COLO668 (cell line): ENCODE data around the gene TPCN2.
"Not testable (repeated sequence)": the region's sequence is repeated elsewhere in the genome, so short reads cannot be mapped to it uniquely, and the experiment has no call there.

Experiments
- DNase-seq: peaks from one replicate; lab custom pipeline; 2025; ENCODE audit not compliant: unreplicated experiment; lab: John Stamatoyannopoulos, UW

The TPCN2 gene

DNA sequence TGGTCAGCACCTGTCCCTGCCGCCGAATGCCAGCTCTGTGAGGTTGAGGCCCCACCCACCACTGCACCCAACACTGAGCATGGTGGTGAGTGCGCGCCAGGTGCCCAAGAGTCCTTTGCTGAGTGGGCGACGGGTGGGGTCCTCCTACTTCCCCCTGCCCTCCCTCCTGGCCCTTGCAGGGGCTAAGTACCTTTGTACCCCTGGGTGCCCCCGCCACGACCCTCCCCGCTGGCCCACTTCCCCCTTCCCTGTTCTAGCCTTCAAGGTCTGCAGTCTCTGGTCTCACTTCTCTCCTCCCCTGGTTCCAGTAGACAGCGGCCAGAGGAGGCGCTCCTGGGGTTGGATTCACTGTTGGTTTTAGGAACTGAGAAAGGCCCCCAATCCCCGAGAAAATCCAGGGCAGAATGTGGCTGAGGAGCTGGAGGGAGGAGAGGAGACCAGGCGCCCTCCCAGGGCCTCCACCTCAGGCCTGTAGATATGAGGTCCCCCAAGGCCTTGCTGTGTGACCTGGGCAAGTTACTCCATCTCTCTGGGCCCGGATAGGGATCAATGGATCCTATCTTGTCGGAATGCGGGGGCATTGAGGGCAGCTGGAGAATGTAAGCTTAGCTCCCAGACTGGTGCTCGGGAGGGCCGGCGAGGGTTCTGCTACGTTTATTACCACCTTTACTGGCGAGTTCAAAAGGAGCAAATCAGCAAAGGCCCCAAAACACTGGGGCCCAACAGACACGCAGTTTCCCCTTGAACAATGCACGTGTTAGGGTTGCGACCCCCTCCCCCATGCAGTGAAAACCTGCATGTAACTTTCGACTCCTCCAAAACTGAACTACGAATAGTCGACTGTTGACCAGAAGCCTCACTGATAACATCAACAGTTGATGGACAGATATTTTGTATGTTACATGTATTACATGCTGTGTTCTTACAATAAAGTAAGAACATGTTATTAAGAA is 75.1 kb downstream of the TPCN2 start:
- no peak for DNase-seq

DNA sequence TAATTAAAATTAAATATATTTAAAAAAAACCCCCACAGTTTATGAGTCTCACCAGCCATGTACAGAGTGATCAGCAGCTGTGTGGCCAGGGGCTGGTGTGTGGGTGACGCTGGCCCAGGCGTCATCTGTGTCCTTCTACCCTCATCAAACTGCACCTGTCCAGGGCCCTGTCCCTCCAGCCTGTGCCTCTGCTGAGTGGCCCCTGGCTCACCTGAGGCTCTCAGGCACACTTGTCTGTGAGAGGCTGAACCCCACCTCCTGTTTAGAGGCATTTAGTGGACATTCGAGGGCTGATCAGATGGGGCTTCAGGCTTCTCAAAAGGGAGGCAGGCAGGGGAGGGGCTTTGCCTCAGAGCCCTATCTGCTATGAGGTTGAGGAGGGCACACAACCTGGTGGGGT is 77.1 kb downstream of the TPCN2 start:
- DNase-seq = no peak

DNA sequence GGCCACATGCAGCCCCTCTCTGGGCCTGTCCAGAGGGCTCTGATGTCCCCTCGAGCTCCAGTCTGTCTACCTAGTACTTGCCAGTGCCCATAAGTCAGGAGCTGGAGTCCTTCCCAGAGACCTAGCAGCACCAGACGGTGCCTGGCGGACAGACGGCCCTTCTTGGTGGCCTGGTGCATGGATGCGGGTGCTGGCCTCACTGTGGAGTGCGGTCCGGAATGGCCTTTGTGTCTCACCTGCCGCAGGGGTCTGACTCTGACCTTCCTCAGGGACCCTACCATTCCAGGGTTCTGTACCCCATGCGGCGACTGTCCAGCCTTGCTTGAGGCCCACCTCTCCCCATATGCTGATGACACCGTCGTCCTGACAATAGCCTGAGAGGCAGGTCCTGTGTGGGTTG is 77.6 kb downstream of the TPCN2 start:
- DNase-seq = no peak

DNA sequence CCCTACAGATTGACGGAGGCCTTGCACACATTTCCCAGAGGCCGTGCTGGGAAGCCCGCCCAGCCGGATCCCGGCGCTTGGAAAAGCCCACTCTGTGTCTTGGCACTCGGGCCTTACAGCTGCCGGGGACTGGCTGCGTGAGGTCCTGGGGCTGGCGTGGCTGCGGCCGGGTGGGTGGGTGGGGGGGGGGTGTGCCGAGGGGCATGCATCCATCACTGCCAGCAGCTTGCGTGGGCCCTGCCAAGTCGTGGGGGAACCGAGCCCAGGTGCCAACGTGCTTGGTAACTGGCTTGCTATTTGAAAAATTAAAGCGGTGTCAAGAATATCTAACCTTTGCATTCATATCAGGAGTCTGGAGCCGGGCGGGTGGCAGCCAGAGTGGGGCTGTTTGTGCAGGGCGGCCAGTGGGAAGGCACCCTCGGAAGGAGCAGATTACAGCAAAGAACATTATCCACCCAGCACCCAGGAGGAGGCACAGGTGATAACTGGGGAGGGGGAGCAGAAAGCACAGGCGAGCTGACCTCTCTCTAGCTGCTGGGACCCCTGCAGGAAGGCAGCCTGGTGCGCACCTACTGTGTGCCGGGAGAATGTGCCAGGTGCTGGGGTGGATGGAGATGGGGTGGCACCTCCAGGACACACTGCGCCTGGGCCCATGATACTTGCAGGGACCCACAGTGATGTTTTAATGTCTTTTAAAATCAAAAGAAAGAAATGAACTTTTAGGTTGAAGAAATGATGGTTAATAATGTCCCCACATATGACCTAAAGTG is 78.5 kb downstream of the TPCN2 start:
- no peak for DNase-seq

DNA sequence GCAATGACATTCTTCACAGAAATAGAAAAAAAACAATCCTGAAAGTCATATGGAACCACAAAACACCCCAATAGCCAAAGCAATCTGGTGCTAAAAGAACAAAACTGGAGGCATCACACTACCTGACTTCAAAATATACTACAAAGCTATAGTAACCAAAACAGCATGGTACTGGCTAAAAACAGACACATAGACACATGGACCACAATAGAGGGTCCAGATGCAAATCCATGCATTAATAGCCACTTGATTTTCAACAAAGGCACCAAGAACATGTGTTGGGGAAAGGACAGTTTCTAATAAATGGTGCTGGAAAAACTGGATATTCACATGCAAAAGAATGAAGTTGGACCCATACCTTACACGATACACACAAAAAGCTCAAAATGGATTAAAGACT is 79.2 kb downstream of the TPCN2 start:
- no peak for DNase-seq

DNA sequence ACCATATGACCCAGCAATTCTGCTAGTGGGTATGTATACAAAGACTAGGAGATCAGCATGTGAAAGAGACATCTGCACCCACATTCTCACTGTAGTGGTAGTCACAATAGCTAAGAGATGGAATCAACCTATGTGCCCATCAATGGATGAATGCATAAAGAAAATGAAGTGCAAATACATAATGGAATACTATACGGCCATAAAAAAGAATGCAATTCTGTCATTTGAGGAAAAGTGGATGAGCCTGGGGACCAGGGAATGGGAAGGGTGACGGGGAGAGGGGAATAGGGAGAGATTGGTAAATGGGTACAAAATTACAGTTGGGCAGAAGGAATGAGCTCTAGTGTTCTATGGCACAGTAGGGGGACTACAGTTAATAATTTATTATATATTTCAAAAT is 80.3 kb downstream of the TPCN2 start:
- DNase-seq = no peak

DNA sequence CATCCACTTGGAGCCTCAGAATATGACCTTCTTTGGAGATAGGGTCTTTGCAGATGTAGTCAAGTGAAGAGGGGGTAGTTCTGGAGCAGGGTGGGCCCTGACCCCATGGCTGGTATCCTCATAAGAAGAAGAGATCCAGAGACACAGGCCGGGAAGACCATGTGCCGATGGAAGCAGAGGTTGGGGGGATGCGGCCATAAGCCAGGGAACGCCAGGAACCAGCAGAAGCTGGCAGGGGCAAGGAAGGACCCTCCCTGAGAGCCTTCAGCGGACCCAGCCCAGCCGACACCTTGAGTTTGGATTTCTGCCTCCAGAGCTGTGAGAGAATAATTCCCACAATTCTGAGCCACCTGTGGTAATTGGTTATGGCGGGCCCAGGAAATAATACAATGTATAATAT is 80.9 kb downstream of the TPCN2 start:
- no peak for DNase-seq

DNA sequence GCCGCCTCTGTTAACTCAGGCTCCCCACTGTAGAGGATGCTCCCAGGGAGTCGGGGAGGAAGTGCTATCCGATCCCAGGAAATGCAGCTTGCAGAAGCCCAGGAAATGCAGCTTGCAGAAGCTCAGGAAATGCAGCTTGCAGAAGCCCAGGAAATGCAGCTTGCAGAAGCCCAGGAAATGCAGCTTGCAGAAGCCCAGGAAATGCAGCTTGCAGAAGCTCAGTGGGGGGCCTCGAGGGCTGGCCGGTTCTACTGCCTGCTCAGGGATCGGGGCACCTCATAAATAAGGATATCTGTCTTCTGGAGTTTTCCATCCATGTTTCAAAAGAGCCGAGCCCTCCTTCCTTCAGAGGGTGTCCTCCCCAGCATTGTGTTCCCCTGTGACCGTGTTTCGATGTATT is 81.9 kb downstream of the TPCN2 start:
- no peak for DNase-seq

DNA sequence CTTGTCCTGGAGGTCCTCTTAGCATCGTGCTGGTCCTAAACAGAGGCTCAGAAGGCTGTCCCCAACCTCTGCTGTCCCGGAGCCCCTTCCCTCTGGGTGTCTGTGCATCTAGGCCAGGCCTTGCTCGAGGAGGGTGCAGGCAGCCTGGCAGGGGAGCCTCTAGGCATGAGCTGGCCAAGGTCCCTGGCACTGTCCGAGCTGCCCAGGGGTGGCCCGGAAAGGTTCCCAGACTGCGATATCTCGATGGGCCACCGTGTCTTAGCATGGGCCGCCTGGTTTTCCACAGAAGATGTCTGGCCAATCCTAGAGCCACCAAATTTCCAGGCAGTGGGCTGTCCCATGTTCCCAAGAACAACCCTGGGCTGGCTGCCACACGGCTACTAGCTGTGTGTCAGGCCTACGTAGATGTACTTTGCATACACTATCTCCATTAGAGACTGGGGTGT is 82.4 kb downstream of the TPCN2 start:
- no peak for DNase-seq

DNA sequence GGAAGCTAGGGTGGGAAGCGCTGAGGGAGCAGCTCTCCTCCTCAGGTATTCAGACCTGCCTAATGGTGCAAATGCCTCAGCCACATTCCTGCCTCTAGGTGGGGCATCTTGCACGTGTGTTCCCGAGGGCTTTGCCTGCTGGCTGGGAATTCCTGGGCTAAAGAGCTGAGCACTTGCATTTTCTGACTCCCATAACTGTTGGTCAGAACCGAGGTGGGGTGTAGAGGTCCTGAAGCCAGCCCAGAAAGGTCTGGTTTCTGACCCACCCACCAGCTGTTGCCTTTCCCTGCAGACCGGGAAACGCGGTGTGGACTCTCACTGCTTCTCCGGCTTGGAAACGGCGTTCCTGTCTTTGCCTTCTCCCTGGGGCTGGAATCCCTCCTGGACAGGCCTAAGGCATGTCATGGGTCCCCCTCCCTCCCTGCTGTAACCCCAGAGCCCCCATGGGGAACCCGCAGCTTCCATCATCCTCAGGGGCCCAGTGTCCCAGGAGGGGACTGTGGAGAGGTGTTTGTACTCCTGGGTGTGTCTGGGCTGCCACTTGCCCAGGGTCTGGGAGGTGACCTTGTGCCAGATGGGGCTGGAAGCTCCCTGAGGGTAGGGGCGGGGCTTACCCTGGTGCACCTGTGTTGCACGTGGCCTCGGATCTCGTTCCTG is 83.0 kb downstream of the TPCN2 start:
- DNase-seq = peak; percentile 47

DNA sequence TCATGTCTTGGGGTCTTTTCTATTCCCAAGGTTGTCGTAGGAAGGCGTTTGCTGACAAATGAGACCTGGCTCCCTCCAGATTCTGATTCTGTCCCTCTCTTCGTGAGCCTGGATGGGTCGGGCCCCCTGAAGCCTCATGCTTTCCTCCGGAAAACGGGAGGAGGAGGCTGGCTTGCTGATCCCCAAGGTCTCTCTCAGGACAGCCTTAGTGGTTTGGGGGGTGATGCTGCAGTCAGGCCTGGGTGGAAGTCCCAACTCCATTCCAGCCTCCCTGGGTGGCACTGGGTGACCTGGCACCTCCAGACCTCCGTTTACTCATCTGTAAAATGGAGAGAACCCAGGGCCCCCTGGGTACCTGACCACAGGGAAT is 83.6 kb downstream of the TPCN2 start:
- no peak for DNase-seq

DNA sequence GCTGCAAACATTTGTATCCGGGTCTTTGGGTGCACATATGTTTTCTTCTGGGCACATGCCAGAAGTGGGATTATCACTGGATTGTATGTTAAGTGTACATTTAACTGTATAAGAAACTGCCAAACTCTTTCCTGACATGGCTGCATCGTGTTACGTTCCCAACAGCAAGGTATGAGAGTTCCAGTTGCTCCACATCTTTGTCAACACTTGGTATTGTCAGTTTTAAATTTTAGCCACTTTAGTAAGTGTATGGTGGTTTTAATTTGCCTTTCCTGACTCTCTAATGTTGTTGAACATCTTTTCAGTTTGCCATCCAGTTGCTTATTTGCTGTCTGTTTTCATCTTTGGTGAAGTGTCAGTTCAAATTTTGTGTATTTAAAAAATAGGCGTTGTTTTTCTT is 84.5 kb downstream of the TPCN2 start:
- DNase-seq = no peak

DNA sequence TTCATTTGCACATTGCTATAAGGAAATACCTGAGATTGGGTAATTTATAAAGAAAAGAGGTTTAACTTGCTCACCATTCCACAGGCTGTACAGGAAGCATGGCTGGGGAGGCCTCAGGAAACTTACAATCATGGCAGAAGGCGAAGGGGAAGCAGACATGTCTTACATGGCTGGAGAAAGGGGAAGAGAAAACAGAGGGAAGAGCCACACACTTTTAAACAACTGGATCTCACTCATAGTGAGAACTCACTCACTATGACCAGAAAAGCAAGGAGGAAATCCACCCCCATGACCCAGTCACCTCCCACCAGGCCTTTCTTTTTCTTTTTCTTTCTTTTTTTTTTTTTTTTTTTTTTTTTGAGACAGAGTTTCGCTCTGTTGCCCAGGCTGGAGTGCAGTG is 85.5 kb downstream of the TPCN2 start:
- not testable (repeated sequence) for DNase-seq

DNA sequence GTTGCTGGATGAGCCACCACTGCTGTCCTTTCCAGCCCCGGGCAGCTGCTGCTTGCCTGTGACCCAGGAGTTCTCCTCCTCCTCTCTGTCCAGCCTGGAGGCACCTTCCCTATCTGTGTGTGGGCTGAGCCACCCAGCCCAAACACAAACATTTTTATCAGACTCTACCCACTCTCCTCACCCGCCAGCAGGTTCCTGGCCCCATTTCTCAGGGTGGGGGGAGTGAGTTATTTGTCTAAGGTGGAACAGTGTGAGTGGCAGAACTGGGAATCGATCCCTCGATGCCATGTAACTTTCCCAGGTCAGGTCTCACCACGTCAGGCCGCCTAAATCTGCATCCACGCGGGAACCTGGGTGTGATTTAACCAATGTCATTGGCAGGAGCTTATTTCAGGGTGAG is 86.2 kb downstream of the TPCN2 start:
- DNase-seq = no peak

DNA sequence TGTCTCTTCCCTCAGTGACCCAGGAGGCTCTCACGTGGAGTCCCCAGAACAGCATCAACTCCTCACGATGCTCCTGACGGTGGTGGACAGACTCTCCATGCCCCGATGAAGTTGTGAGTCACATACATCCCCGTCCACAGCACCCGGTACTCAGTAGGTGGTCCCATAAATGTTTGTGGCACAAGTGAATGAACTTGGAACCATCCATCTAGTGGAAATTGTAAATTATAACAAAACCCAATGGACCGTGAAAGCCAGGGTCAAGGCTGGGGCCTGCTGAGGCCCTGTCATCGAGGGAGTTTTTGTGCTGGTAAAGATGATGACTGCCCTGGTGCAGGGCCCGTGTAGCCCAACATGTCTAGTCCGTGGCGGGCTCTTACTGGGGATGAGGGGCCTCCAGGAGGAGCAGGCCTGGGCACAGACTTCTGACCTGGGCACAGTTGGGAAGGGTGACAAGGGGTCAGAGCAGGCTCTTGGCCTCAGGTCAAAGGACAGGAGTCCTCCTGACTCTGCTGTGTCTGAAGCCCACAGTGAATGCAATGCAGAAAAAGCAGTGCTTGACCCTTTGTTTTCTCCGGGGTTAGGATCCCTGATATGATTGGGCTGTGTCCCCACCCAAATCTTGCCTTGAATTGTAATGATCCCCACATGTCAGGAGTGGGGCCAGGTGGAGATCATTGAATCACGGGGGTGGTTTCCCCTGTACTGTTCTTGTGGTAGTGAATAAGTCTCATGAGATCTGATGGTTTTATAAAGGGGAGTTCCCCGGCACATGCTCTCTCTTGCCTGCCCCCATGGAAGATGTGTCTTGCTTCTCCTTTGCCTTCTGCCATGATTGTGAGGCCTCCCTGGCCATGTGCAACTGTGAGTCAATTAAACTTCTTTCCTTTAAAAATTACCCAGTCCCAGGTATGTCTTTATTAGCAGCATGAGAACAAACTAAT is 87.0 kb downstream of the TPCN2 start:
- DNase-seq = no peak

DNA sequence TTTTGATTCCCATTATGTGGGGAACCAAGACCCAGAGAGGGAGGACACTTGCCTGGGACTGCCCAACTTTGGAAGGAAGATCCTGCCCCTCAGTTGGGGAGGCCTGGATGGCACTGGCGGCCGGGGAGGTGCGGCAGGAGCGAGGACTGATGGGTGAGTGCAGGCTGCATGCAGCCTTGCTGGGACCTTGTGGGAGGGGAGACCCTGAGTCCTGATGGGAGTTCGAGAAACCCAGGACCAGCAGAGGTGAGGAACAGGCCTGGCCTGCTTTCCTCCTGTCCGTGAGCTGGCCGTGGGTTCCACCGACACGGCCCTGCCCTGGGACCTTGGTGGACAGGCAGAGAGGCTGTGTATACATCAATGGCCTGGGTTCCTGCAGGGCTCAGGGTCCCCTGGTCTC is 87.7 kb downstream of the TPCN2 start:
- no peak for DNase-seq

DNA sequence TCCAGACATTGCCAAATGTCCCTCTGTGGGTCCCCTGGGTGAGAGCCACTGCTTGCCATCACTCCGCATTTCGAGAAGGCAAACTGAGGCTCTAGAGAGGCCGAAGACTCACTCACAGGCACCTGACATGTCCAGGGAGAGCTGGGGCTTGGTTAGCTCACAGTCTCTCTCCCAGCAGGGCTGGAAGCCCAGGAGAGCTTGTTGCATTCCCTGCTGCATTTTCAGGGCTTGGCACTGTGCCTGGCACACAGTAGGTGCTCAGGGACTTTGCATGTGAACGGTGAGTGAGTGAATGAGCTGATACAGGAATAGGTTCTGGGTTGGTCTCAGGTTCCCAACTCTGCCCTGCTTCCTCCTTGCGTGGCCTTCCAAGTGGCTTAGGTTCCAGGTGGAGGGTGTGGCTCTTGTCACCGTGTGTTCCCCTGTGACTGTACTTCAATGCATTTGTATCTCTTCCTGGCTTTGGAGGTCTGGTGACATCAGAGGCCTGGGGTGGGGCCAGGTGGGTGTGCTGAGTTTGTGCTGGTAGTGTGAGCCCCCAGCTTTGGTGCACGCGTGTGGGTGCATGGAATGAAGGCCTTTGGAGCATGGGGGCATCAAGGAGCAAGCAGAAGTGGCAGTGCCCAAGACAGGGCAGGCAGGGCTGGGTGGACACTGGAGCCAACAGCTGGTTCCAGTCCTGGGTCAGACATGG is 88.6 kb downstream of the TPCN2 start:
- DNase-seq = no peak

DNA sequence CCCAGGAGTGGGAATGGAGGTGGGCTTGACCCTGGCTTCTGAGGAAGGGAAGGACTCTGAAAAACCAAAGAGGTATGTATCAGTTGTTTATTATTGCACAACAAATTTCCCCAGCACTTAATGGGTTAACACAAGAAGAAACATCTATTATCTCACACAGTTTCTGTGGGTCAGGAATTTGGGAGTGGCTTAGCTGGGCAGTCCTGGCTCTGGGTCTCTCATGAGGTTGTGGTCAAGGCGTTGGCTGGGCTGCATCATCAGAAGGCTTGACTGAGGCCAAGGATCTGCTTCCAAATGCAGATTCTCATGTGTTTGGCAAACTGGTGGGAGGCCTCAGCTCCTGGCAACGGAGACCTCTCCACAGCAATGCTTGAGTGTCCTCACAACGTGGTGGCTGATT is 89.5 kb downstream of the TPCN2 start:
- no peak for DNase-seq

DNA sequence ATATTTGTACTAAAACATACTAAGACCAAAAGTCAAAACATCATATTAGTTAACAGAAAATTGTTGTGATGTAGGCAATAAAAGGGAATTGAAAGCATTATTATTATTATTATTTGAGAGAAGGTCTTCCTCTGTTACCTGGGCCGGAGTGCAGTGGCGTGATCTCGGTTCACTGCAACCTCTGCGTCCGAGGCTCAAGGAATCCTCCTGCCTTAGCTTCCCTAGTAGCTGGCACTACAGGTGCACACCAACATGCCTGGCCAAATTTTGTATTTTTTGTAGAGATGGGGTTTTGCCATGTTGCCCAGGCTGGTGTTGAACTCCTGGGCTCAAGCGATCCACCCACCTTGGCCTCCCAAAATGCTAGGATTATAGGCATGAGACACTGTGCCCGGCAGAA is 91.4 kb downstream of the TPCN2 start:
- not testable (repeated sequence) for DNase-seq

DNA sequence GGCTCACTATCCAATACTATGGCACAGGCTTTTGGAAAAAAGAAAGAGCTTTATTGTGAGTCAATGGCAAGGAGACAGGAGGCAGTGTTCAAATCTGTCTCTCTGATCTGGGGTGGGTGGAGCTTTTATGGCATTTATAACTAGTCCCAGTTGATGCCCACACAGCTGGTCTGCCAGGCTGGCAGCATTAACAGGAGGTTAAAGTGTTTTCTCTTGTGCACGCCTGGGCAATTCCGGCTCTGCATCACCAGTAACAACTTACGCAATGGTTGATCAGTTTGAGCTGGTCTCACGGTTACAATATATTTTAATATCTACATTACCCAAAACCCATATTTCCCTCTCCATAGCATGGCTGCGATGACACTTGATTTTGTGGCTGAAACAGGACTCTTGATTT is 91.9 kb downstream of the TPCN2 start:
- no peak for DNase-seq
